NB4 (cell line): Measurements from ENCODE around the gene BIN1.

Experiments
- DNase-seq: peaks from one replicate; pipeline ENCODE4 v3.0.0; 2010; ENCODE audit warnings: low read depth
- H3K4me3 ChIP-seq: one replicate; pipeline ENCODE4 v1.5.1; 2011; ENCODE audit warnings: mild to moderate bottlenecking, low read depth, low read length, moderate library complexity
- CTCF ChIP-seq: IDR thresholded peaks from one replicate; pipeline ENCODE4 v1.5.1; 2012; ENCODE audit warnings: low read depth, low read length
- MAX ChIP-seq: IDR thresholded peaks from 2 replicates; pipeline ENCODE4 v1.6.1; 2011; ENCODE audit warnings: low read depth, low read length
- MYC ChIP-seq: IDR thresholded peaks from 2 replicates; pipeline ENCODE4 v1.6.1; 2011; ENCODE audit warnings: low read depth, low read length
- POLR2A ChIP-seq: IDR thresholded peaks from 2 replicates; pipeline ENCODE4 v1.6.1; 2011; ENCODE audit warnings: mild to moderate bottlenecking; ENCODE audit not compliant: insufficient read length; ENCODE audit errors: extremely low read depth

Gene BIN1

GRCh38 chr2:127102521-127103242, 4.3 kb downstream of the BIN1 start:
- no peak for DNase-seq
- no peak overlapping the region for H3K4me3 ChIP-seq
- TF ChIP-seq CTCF (no peak), MAX (no peak), POLR2A (no peak)

- no peak overlapping the region for H3K4me3 ChIP-seq
- DNase-seq: no peak
- TF ChIP-seq MYC: no peak
- no peak for TF ChIP-seq MAX
- no peak for TF ChIP-seq CTCF
- no peak for TF ChIP-seq POLR2A
Observed at GRCh38 chr2:127101756-127102477, 5.0 kb downstream of the BIN1 start.

GRCh38 chr2:127101048-127101611, 5.8 kb downstream of the BIN1 start:
- no peak for DNase-seq
- H3K4me3 ChIP-seq: no peak overlapping the region
- TF ChIP-seq MAX (no peak), MYC (no peak), CTCF (no peak), POLR2A (no peak)

GRCh38 chr2:127100251-127101047, 6.5 kb downstream of the BIN1 start:
- TF ChIP-seq CTCF (no peak), MYC (no peak), POLR2A (no peak), MAX (no peak)
- no peak overlapping the region for H3K4me3 ChIP-seq
- DNase-seq: no peak

GRCh38 chr2:127098711-127099110, 8.2 kb downstream of the BIN1 start:
- TF ChIP-seq MYC (no peak), POLR2A (no peak), CTCF (no peak), MAX (no peak)
- no peak for DNase-seq
- no peak overlapping the region for H3K4me3 ChIP-seq
